OCI-LY1 (cell line): Measurements from ENCODE around the gene ZNF827.
A peak's percentile ranks its signal among the peaks of the same experiment; 100 is the strongest.

Experiments used
- EZH2 ChIP-seq: fragments of 200-600 bp; sonication (generic), shearing (Covaris generic); IDR thresholded peaks from 2 replicates; pipeline ENCODE4 v1.8.0; 2017; ENCODE audit warnings: borderline replicate concordance, mixed run types, mild to moderate bottlenecking, antibody characterized with exemption, low read length, moderate library complexity, mixed read lengths
- TF ChIP-seq, protein P1 (sequence below): fragments of 200-600 bp; sonication (generic), shearing (Covaris generic); IDR thresholded peaks from 2 replicates; pipeline ENCODE4 v1.5.1; 2017; ENCODE audit warnings: mild to moderate bottlenecking, antibody characterized with exemption, low read length, moderate library complexity, mixed read lengths

DNA sequence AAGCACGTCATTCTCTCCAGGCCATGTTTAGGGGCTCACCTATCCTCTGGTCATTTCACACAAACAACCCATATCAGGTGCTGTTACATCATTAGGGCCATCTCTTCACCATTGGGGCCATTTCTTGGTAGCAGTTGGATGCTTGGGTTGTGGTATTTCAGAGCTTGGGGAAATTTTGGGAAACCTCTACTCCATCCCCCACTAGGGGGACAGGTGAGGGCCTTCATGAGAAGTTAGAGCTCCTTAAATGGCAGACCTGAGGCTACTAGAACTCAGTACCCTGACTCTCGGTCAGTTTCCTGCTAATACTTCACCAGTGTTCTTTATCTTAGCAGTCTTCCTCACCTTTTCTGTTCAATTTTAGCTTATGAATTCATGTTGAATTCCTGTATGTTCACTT, 50.2 kb downstream of the ZNF827 start:
- TF ChIP-seq, protein P1, sequence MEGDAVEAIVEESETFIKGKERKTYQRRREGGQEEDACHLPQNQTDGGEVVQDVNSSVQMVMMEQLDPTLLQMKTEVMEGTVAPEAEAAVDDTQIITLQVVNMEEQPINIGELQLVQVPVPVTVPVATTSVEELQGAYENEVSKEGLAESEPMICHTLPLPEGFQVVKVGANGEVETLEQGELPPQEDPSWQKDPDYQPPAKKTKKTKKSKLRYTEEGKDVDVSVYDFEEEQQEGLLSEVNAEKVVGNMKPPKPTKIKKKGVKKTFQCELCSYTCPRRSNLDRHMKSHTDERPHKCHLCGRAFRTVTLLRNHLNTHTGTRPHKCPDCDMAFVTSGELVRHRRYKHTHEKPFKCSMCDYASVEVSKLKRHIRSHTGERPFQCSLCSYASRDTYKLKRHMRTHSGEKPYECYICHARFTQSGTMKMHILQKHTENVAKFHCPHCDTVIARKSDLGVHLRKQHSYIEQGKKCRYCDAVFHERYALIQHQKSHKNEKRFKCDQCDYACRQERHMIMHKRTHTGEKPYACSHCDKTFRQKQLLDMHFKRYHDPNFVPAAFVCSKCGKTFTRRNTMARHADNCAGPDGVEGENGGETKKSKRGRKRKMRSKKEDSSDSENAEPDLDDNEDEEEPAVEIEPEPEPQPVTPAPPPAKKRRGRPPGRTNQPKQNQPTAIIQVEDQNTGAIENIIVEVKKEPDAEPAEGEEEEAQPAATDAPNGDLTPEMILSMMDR: peak; percentile 22; the same call in 1 of the 2 replicates
- TF ChIP-seq EZH2: no peak
